RWPE2 (cell line): ENCODE results near the gene IL36B.

ENCODE experiments used
- ATAC-seq: fragments of 200-7000 bp; cut with Tn5 transposase; 3 replicates; pipeline ENCODE4 v1.9.1; 2021; ENCODE audit warnings: low read depth
- DNase-seq: peaks from one replicate; pipeline ENCODE4 v3.0.0-alpha.2; 2020; ENCODE audit warnings: low spot score
- H3K27ac ChIP-seq: fragments of 450-650 bp; 2 replicates; pipeline ENCODE4 v1.5.1; 2017; ENCODE audit warnings: mild to moderate bottlenecking; ENCODE audit not compliant: poor library complexity, severe bottlenecking
- H3K27me3 ChIP-seq: fragments of 250-450 bp; sonication (Bioruptor Pico); 2 replicates; pipeline ENCODE4 v1.5.1; 2021; ENCODE audit warnings: mild to moderate bottlenecking, moderate library complexity; ENCODE audit not compliant: insufficient read depth, poor library complexity, severe bottlenecking
- H3K36me3 ChIP-seq: fragments of 250-450 bp; sonication (Bioruptor Pico); 2 replicates; pipeline ENCODE4 v1.5.1; 2020; ENCODE audit warnings: low read depth, mild to moderate bottlenecking, moderate library complexity
- H3K4me1 ChIP-seq: fragments of 250-450 bp; sonication (Bioruptor Pico); 2 replicates; pipeline ENCODE4 v1.5.1; 2021; ENCODE audit warnings: mild to moderate bottlenecking, moderate library complexity; ENCODE audit not compliant: insufficient read depth, poor library complexity, severe bottlenecking
- H3K4me3 ChIP-seq: fragments of 250-450 bp; sonication (Bioruptor Pico); 2 replicates; pipeline ENCODE4 v1.5.1; 2021; ENCODE audit warnings: mild to moderate bottlenecking, moderate library complexity; ENCODE audit not compliant: severe bottlenecking
- H3K9me3 ChIP-seq: fragments of 250-450 bp; sonication (Bioruptor Pico); 2 replicates; pipeline ENCODE4 v1.5.1; 2021; ENCODE audit warnings: mild to moderate bottlenecking, moderate library complexity; ENCODE audit not compliant: severe bottlenecking
- CTCF ChIP-seq: fragments of 450-650 bp; IDR thresholded peaks from one replicate; pipeline ENCODE4 v1.5.1; 2017; ENCODE audit warnings: mild to moderate bottlenecking, moderate library complexity; ENCODE audit not compliant: poor library complexity, severe bottlenecking

IL36B gene

DNA sequence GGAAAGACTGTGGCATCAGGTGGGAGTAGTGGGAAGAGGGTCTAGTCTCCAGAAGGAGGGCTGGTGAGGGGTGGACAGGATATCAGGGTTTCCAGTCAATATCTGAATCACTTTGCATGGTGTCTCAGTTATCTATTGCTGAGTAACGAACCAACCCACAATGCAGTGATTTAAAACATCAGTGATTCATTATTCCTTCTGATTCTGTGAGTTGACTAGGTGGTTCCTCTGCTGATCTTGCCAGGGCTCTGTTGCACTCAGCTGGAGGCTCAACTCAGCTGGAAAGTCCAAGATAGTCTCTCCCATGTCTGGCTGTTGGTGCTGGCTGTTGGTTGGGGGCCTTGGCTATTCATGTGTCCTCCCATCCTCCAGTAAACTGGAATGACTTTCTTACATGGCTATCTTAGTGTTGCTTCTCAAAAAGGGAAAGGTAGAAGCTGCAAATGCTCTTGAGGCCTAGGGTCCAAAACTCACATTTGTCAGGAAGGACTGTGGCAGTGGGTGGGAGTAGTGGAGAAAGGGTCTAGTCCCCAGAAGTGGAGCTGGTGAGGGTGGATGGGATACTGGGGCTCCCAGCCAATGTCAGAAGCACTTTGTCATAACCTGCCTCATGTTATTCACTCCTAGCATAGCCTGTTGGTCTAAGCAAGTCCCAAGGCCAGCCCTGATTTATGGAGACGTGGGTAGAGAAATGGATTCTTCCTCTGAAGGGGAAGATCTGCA is 29.0 kb upstream of the IL36B start:
- Histone ChIP-seq H3K9me3 (no peaks in the 10 kb centered on the region), H3K4me1 (peaks cover 33% of the 10 kb centered on the region), H3K4me3 (no peak overlapping the region), H3K36me3 (no peaks in the 10 kb centered on the region), H3K27ac (no peak overlapping the region), H3K27me3 (no peaks in the 10 kb centered on the region)
- TF ChIP-seq CTCF = no peak
- ATAC-seq = no peak
- DNase-seq = no peak

DNA sequence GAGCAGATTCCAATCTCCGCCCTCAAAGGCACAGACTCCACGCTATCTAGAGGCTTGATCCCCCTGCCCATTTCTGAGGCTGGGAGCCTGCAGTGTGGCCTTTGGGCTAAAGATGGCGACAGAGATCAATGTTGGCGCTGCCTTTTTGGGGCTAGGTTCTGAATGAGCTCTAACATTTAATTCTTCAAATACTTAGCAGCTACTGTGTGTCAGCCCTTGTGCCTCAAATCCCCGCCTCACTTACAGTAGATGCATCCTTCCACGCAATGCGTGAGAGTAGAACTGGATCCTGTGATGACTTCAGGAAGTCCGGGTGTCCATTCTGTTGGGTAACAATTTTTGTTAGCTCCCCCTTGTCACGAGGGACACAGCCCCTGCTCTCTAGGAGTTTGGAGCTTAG is 27.5 kb upstream of the IL36B start:
- no peak overlapping the region for H3K27ac ChIP-seq
- TF ChIP-seq CTCF = peak; percentile 77
- H3K9me3 ChIP-seq = no peaks in the 10 kb centered on the region
- DNase-seq (no peak), ATAC-seq (no peak)
- H3K4me3 ChIP-seq = no peak overlapping the region
- H3K27me3 ChIP-seq = no peaks in the 10 kb centered on the region
- H3K36me3 ChIP-seq = no peaks in the 10 kb centered on the region
- peaks cover 27% of the 10 kb centered on the region for H3K4me1 ChIP-seq

GRCh38 chr2:113079131-113079530 is 26.5 kb upstream of the IL36B start:
- no peaks in the 10 kb centered on the region for H3K9me3 ChIP-seq
- peak overlapping the region; percentile 86 for H3K27ac ChIP-seq
- peak; percentile 21 for ATAC-seq
- no peaks in the 10 kb centered on the region for H3K27me3 ChIP-seq
- H3K36me3 ChIP-seq = no peaks in the 10 kb centered on the region
- H3K4me1 ChIP-seq = peaks cover 26% of the 10 kb centered on the region
- H3K4me3 ChIP-seq = no peak overlapping the region
- no peak for DNase-seq
- no peak for TF ChIP-seq CTCF

DNA sequence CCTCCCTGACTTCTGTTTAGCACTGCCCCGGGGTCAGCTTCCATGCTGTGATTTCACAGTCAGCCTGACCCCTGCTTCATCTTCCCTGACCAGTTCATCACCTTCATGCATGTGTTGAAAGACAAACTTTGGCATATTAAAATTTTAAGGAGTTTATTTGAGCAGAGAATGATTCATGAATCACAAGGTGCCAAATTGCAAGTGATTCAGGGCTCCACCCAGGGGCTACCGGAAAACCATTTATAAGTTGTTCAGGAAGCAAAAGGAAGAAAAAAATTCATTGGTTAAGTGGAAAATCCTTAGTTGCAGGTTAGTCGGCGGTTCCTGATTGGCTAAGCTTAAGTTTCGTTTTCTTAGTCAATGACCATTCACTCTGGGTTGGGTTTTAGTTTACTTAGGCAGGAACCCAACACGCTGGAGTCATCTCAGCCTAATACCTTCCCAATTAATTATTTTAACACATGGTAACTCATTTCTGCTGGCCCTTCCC is 25.7 kb upstream of the IL36B start:
- H3K4me1 ChIP-seq = peaks cover 26% of the 10 kb centered on the region
- H3K4me3 ChIP-seq = no peak overlapping the region
- no peaks in the 10 kb centered on the region for H3K36me3 ChIP-seq
- peak; percentile 16 for TF ChIP-seq CTCF
- H3K9me3 ChIP-seq = no peaks in the 10 kb centered on the region
- H3K27me3 ChIP-seq = no peaks in the 10 kb centered on the region
- ATAC-seq (peak; percentile 79), DNase-seq (peak; percentile 75)
- peak overlapping the region; percentile 86 for H3K27ac ChIP-seq

- Histone ChIP-seq H3K27me3 (no peaks in the 10 kb centered on the region), H3K4me3 (no peak overlapping the region), H3K36me3 (no peaks in the 10 kb centered on the region), H3K27ac (peak overlapping the region; percentile 86), H3K9me3 (no peaks in the 10 kb centered on the region), H3K4me1 (peaks cover 30% of the 10 kb centered on the region)
- DNase-seq (peak; percentile 74), ATAC-seq (peak; percentile 70)
- no peak for TF ChIP-seq CTCF
Measured at GRCh38 chr2:113077921-113078320, 25.3 kb upstream of the IL36B start.
